Keratinocyte (primary cell): ENCODE measurements around the gene CD2. TPM values are rescaled to one million over a fixed set of nuclear protein-coding genes. Genes with fewer than 3 reads are reported as not detected.

ENCODE experiments used
- DNase-seq: peaks from one replicate; pipeline ENCODE4 v3.0.0-alpha.2; 2011; ENCODE audit warnings: low read depth, missing footprints, low spot score
- FAIRE-seq: peaks from 2 replicates; lab custom pipeline; 2011; peaks lifted over from hg19 to GRCh38; lab: Jason Lieb, UNC
- H2AFZ ChIP-seq: 2 replicates; pipeline ENCODE4 v1.6.0; 2012; ENCODE audit warnings: low read length, control low read depth, inconsistent platforms; ENCODE audit not compliant: control insufficient read depth
- H3K27ac ChIP-seq: 2 replicates; pipeline ENCODE4 v1.5.1; 2011; ENCODE audit warnings: low read length; ENCODE audit not compliant: control insufficient read depth, insufficient read depth
- H3K27me3 ChIP-seq: 3 replicates; pipeline ENCODE4 v1.6.0; 2011; ENCODE audit warnings: low read length; ENCODE audit not compliant: control insufficient read depth, insufficient read depth; ENCODE audit errors: extremely low read depth
- H3K36me3 ChIP-seq, 2 experiments: 2 replicates in 1 of 2; 3 replicates in 1 of 2; pipeline ENCODE4 v1.5.1; 2011; ENCODE audit warnings: low read length in 2 of 2, mild to moderate bottlenecking in 1 of 2; ENCODE audit not compliant: control insufficient read depth in 2 of 2, insufficient read depth in 2 of 2; ENCODE audit errors: extremely low read depth in 1 of 2
- H3K4me1 ChIP-seq: 3 replicates; pipeline ENCODE4 v1.5.1; 2011; ENCODE audit warnings: low read length; ENCODE audit not compliant: control insufficient read depth, insufficient read depth; ENCODE audit errors: extremely low read depth
- H3K4me2 ChIP-seq: 3 replicates; pipeline ENCODE4 v1.6.0; 2011; ENCODE audit warnings: low read depth, low read length; ENCODE audit not compliant: control insufficient read depth, insufficient read depth; ENCODE audit errors: extremely low read depth
- H3K4me3 ChIP-seq, 3 experiments: fragments of 200-600 bp in 1 of 3; sonication (generic) in 1 of 3; 2 replicates in 2 of 3; 3 replicates in 1 of 3; pipeline ENCODE4 v1.5.1; 2011 to 2016; ENCODE audit warnings: low read length in 3 of 3, mild to moderate bottlenecking in 3 of 3, control low read depth in 2 of 3, inconsistent platforms in 1 of 3, low read depth in 1 of 3, mixed read lengths in 1 of 3, mixed run types in 1 of 3, moderate library complexity in 1 of 3; ENCODE audit not compliant: control insufficient read depth in 2 of 3, insufficient read depth in 2 of 3; ENCODE audit errors: extremely low read depth in 1 of 3
- H3K79me2 ChIP-seq: 2 replicates; pipeline ENCODE4 v1.6.0; 2012; ENCODE audit warnings: low read length; ENCODE audit not compliant: control insufficient read depth, insufficient read depth
- H3K9ac ChIP-seq: 3 replicates; pipeline ENCODE4 v1.6.0; 2011; ENCODE audit warnings: low read length; ENCODE audit not compliant: control insufficient read depth, insufficient read depth; ENCODE audit errors: extremely low read depth
- H3K9me1 ChIP-seq: 3 replicates; pipeline ENCODE4 v1.6.0; 2011; ENCODE audit warnings: low read length; ENCODE audit not compliant: control insufficient read depth, insufficient read depth; ENCODE audit errors: extremely low read depth
- H3K9me3 ChIP-seq: 2 replicates; pipeline ENCODE4 v1.5.1; 2012; ENCODE audit warnings: low read depth, low read length; ENCODE audit not compliant: control insufficient read depth
- H4K20me1 ChIP-seq: 3 replicates; pipeline ENCODE4 v1.6.0; 2011; ENCODE audit warnings: low read length; ENCODE audit not compliant: control insufficient read depth, insufficient read depth; ENCODE audit errors: extremely low read depth
- EZH2 ChIP-seq: IDR thresholded peaks from one replicate; pipeline ENCODE4 v1.6.1; 2012; ENCODE audit warnings: inconsistent platforms, mild to moderate bottlenecking, low read length, moderate library complexity
- dilution Hi-C: fragments of 300-500 bp; cut with MboI; formaldehyde crosslinking; loops from one replicate; pipeline ENCODE4 v1.7.0; 2020; ENCODE audit warnings: low sequenced_read_pairs; ENCODE audit not compliant: extremely low pct_ligation_motif_present
- polyA plus RNA-seq, 5 experiments: library from polyadenylated mRNA; depleted of rRNA in 3 of 5; stranded (reverse) in 3 of 5; stranded (forward) in 1 of 5; unstranded in 1 of 5; fragments of >200 nt; gene quantifications; 1 replicate in 1 of 5; 2 replicates in 3 of 5; 3 replicates in 1 of 5; pipeline versions ENCODE4 v1.2.1 to v1.2.3, GENCODE V29; 2011 to 2012; ENCODE audit warnings: missing spikeins in 2 of 5, low read depth in 1 of 5, low replicate concordance in 1 of 5
- TF ChIP-seq, protein P1 (sequence below), 3 experiments: IDR thresholded peaks in 1 of 3; conservative IDR thresholded peaks in 1 of 3; optimal IDR thresholded peaks in 1 of 3; 2 replicates in 2 of 3; 3 replicates in 1 of 3; pipeline versions ENCODE3 to v1.5.1; 2011; ENCODE audit warnings: low read length in 3 of 3, mild to moderate bottlenecking in 3 of 3, moderate library complexity in 2 of 3, control low read depth in 1 of 3, inconsistent platforms in 1 of 3; ENCODE audit not compliant: insufficient read depth in 2 of 3; ENCODE audit errors: extremely low read depth in 1 of 3

The CD2 gene
- polyA plus RNA-seq, 1 donor (not counting 4 experiments of a cell fraction or from before 2014, with no cell fraction given) = not detected

DNA sequence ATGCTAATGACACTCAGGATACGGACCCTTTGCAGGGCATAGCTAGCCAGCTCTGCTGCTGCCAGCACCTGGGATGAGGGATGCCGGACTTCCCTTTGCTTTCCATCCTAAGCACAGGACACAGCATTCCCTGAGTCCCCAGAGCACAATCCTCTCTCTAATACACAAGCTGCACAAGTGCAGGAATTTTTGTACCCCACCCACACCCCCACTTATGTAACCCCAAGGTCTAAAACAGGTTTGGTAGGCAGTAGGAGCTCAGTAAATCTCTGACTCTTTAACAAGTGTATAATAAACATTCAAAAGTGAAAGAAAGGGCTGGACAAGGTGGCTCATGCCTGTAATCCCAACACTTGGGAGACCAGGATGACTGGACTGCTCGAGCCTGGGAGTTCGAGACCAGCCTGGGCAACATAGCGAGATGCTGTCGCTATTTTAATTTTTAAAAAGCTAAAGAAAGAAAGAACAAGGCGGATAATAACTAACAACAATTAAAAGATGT, 44.5 kb upstream of the CD2 start:
- no peaks in the 10 kb centered on the region for H3K9me1 ChIP-seq
- no peak overlapping the region for H3K9ac ChIP-seq
- dilution Hi-C loops = no loop called here
- H3K27me3 ChIP-seq = no peaks in the 10 kb centered on the region
- DNase-seq = no peak
- no peak overlapping the region for H3K4me2 ChIP-seq
- no peak overlapping the region for H2AFZ ChIP-seq
- no peak overlapping the region for H3K27ac ChIP-seq
- no peak for FAIRE-seq
- no peak overlapping the region for H3K4me3 ChIP-seq
- H3K9me3 ChIP-seq = no peaks in the 10 kb centered on the region
- no peaks in the 10 kb centered on the region for H4K20me1 ChIP-seq
- H3K4me1 ChIP-seq = peaks cover 5% of the 10 kb centered on the region
- H3K36me3 ChIP-seq = no peaks in the 10 kb centered on the region
- TF ChIP-seq, protein P1, sequence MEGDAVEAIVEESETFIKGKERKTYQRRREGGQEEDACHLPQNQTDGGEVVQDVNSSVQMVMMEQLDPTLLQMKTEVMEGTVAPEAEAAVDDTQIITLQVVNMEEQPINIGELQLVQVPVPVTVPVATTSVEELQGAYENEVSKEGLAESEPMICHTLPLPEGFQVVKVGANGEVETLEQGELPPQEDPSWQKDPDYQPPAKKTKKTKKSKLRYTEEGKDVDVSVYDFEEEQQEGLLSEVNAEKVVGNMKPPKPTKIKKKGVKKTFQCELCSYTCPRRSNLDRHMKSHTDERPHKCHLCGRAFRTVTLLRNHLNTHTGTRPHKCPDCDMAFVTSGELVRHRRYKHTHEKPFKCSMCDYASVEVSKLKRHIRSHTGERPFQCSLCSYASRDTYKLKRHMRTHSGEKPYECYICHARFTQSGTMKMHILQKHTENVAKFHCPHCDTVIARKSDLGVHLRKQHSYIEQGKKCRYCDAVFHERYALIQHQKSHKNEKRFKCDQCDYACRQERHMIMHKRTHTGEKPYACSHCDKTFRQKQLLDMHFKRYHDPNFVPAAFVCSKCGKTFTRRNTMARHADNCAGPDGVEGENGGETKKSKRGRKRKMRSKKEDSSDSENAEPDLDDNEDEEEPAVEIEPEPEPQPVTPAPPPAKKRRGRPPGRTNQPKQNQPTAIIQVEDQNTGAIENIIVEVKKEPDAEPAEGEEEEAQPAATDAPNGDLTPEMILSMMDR (optimal IDR thresholded peaks at IDR 0.05 in 1 of 3, IDR thresholded peaks at IDR 0.05 in 1 of 3, conservative IDR thresholded peaks at IDR 0.05 in 1 of 3; ENCODE audit: extremely low read depth in 1 of 3, insufficient read depth in 2 of 3, low read length in 3 of 3) = no peak
- TF ChIP-seq EZH2 = no peak
- H3K79me2 ChIP-seq = no peaks in the 10 kb centered on the region

DNA sequence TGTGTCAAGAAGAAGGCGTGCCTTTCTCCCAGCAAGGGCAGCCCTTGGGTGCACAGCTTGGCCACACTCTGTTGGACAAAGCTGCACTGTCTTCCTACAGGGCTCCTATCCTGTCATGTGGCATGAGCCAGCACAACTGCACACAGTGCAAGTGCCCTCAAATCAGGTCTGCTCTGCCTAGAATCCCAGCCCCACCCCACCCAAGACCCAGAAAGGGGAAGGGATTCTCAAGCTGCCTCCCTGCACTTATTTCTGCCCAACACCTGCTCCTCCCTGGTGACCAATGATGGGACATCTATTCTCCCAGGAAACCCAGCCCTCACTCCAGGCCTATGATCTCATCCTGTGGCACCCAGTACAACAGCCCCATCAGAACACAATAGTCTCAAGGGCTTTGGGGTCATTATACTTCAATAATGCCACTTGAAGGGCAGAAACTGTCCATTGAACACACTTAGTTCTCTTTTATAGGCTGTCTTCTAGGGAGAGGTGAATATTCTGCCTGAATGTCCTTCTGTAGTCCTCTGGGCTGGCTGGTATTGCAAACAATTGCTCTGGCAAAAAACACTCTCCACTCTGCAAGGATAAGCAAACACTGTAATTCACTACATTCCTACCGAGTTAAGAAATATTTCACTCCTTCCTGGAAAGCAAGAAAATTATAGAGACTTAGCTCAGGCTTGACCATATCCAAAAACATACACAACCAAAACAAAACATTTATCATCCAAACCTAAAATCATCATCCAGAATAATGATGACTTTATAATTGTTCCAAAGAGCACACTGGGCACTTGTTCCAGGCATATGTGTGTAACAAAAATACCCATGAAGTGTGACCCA, 43.6 kb upstream of the CD2 start:
- Histone ChIP-seq H3K36me3 (no peaks in the 10 kb centered on the region), H2AFZ (no peak overlapping the region), H4K20me1 (no peaks in the 10 kb centered on the region), H3K79me2 (no peaks in the 10 kb centered on the region), H3K9ac (no peak overlapping the region), H3K9me1 (no peaks in the 10 kb centered on the region), H3K9me3 (no peaks in the 10 kb centered on the region), H3K4me1 (peaks cover 5% of the 10 kb centered on the region), H3K27me3 (no peaks in the 10 kb centered on the region), H3K4me2 (no peak overlapping the region), H3K4me3 (no peak overlapping the region), H3K27ac (no peak overlapping the region)
- DNase-seq (no peak), FAIRE-seq (no peak)
- TF ChIP-seq, protein P1 (optimal IDR thresholded peaks at IDR 0.05 in 1 of 3, IDR thresholded peaks at IDR 0.05 in 1 of 3, conservative IDR thresholded peaks at IDR 0.05 in 1 of 3; ENCODE audit: extremely low read depth in 1 of 3, insufficient read depth in 2 of 3, low read length in 3 of 3) = no peak
- no peak for TF ChIP-seq EZH2
- dilution Hi-C loops = no loop called here
